Lower leg skin (tissue), 3 donors: Measurements from ENCODE around the gene SREK1.

ENCODE experiments used
- POLR2A ChIP-seq, 2 donors: fragments of 450-650 bp; IDR thresholded peaks; one replicate each; pipeline ENCODE4 v1.6.1; 2016 to 2017; ENCODE audit warnings: antibody characterized with exemption in 2 of 2, mild to moderate bottlenecking in 1 of 2, moderate library complexity in 1 of 2
- TF ChIP-seq, protein P1 (sequence below), 3 donors: fragments of 450-650 bp; IDR thresholded peaks; one replicate each; pipeline ENCODE4 v1.5.1; 2016; ENCODE audit warnings: antibody characterized with exemption in 3 of 3, mild to moderate bottlenecking in 3 of 3, moderate library complexity in 2 of 3

- TF ChIP-seq, protein P1, sequence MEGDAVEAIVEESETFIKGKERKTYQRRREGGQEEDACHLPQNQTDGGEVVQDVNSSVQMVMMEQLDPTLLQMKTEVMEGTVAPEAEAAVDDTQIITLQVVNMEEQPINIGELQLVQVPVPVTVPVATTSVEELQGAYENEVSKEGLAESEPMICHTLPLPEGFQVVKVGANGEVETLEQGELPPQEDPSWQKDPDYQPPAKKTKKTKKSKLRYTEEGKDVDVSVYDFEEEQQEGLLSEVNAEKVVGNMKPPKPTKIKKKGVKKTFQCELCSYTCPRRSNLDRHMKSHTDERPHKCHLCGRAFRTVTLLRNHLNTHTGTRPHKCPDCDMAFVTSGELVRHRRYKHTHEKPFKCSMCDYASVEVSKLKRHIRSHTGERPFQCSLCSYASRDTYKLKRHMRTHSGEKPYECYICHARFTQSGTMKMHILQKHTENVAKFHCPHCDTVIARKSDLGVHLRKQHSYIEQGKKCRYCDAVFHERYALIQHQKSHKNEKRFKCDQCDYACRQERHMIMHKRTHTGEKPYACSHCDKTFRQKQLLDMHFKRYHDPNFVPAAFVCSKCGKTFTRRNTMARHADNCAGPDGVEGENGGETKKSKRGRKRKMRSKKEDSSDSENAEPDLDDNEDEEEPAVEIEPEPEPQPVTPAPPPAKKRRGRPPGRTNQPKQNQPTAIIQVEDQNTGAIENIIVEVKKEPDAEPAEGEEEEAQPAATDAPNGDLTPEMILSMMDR (IDR thresholded peaks at IDR 0.05): no peak
- no peak for TF ChIP-seq POLR2A (IDR thresholded peaks at IDR 0.05)
Observed at GRCh38 chr5:66222455-66222854, 78.4 kb downstream of the SREK1 start.
